Gastroesophageal sphincter (tissue), 3 donors: ENCODE measurements around the gene MRPL43.

ENCODE experiments used
- CTCF ChIP-seq, 4 experiments: fragments of 200-600 bp in 2 of 4; fragments of 450-650 bp in 2 of 4; sonication (generic) in 1 of 4; IDR thresholded peaks; one replicate each; pipeline ENCODE4 v1.5.1; 2017 to 2019; ENCODE audit warnings: antibody characterized with exemption in 4 of 4, mild to moderate bottlenecking in 2 of 4, moderate library complexity in 2 of 4
- POLR2A ChIP-seq, 2 donors: fragments of 450-650 bp; IDR thresholded peaks; one replicate each; pipeline ENCODE4 v1.6.1; 2017; ENCODE audit warnings: antibody characterized with exemption in 2 of 2, mild to moderate bottlenecking in 2 of 2, moderate library complexity in 1 of 2
- POLR2AphosphoS5 ChIP-seq: sonication (generic); formaldehyde crosslinking; IDR thresholded peaks from one replicate; pipeline ENCODE4 v1.6.1; 2017; ENCODE audit warnings: antibody characterized with exemption

GRCh38 chr10:100962351-100963080 is 24.8 kb downstream of the MRPL43 start:
- TF ChIP-seq CTCF (IDR thresholded peaks at IDR 0.05) = no peak
- no peak for TF ChIP-seq POLR2AphosphoS5
- TF ChIP-seq POLR2A (IDR thresholded peaks at IDR 0.05) = no peak
